K562 (cell line): ENCODE results near the gene PRRC2C.

Experiments
- EP300 ChIP-seq: IDR thresholded peaks from 2 replicates; pipeline ENCODE4 v1.6.1; 2012; ENCODE audit warnings: low read length, improper control_type of control experiment
- HDAC6 ChIP-seq: IDR thresholded peaks from 2 replicates; pipeline ENCODE4 v1.6.1; 2012; ENCODE audit warnings: low read depth, mild to moderate bottlenecking, control low read depth, inconsistent platforms, low read length, moderate library complexity
- MXI1 ChIP-seq: IDR thresholded peaks from 2 replicates; pipeline ENCODE4 v1.6.1; 2011; ENCODE audit warnings: low read depth, mild to moderate bottlenecking, improper control_type of control experiment, low read length
- NR3C1 ChIP-seq: sonication (generic); formaldehyde crosslinking; IDR thresholded peaks from 2 replicates; pipeline ENCODE4 v1.8.1; 2022; ENCODE audit warnings: missing genetic modification reagents
- PHF20 ChIP-seq: fragments of 450-650 bp; IDR thresholded peaks from 2 replicates; pipeline ENCODE4 v1.6.1; 2018; ENCODE audit not compliant: partially characterized antibody
- REST ChIP-seq, 2 experiments: fragments of 450-650 bp; formaldehyde crosslinking in 1 of 2; IDR thresholded peaks; 2 replicates each; pipeline versions ENCODE4 v1.4.0 to v1.6.1; 2014 to 2020; ENCODE audit warnings: mild to moderate bottlenecking in 2 of 2, borderline replicate concordance in 1 of 2, low read depth in 1 of 2
- TAF1 ChIP-seq: IDR thresholded peaks from 2 replicates; pipeline ENCODE4 v1.6.1; 2011; ENCODE audit warnings: mild to moderate bottlenecking, low read length, moderate library complexity; ENCODE audit not compliant: insufficient read depth, control insufficient read depth, severe bottlenecking; ENCODE audit errors: extremely low read depth
- TF ChIP-seq, protein P1 (sequence below), 3 experiments: IDR thresholded peaks in 2 of 3; conservative IDR thresholded peaks in 1 of 3; 2 replicates each; pipeline ENCODE4 v1.5.1; 2011 to 2012; ENCODE audit warnings: low read length in 3 of 3, mild to moderate bottlenecking in 3 of 3, control low read depth in 2 of 3, improper control_type of control experiment in 1 of 3, inconsistent platforms in 1 of 3, low read depth in 1 of 3, mixed read lengths in 1 of 3, moderate library complexity in 1 of 3; ENCODE audit not compliant: insufficient read depth in 2 of 3

DNA sequence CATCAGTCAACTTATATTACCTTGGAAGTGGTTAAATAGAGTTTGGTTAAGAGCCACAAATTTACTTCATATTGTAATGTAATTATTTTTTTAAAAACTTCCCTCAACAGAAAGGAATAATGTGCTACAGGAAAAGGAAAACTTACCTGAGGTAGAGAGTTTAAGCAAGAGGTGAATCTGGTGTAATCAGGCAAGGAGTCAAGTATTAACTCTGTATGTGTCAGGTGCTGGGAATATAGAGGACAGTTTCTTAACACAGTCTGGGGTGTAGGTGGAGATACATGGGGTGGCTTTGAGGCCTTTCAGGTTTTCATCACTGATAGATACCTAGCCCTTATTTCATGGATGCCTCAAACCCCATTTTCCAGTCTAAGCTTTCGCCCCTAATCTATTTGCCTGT, 110.8 kb downstream of the PRRC2C start:
- no peak for TF ChIP-seq REST (IDR thresholded peaks at IDR 0.05; ENCODE audit: borderline replicate concordance)
- TF ChIP-seq REST (CRISPR knock-in tag; IDR thresholded peaks at IDR 0.05; ENCODE audit: low read depth) = no peak
- TF ChIP-seq PHF20 = no peak
- TF ChIP-seq EP300 = no peak
- TF ChIP-seq, protein P1, sequence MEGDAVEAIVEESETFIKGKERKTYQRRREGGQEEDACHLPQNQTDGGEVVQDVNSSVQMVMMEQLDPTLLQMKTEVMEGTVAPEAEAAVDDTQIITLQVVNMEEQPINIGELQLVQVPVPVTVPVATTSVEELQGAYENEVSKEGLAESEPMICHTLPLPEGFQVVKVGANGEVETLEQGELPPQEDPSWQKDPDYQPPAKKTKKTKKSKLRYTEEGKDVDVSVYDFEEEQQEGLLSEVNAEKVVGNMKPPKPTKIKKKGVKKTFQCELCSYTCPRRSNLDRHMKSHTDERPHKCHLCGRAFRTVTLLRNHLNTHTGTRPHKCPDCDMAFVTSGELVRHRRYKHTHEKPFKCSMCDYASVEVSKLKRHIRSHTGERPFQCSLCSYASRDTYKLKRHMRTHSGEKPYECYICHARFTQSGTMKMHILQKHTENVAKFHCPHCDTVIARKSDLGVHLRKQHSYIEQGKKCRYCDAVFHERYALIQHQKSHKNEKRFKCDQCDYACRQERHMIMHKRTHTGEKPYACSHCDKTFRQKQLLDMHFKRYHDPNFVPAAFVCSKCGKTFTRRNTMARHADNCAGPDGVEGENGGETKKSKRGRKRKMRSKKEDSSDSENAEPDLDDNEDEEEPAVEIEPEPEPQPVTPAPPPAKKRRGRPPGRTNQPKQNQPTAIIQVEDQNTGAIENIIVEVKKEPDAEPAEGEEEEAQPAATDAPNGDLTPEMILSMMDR (IDR thresholded peaks at IDR 0.05 in 2 of 3, conservative IDR thresholded peaks at IDR 0.05 in 1 of 3; ENCODE audit: insufficient read depth in 2 of 3, low read depth in 1 of 3, low read length in 3 of 3) = no peak
- no peak for TF ChIP-seq MXI1
- TF ChIP-seq HDAC6 = no peak
- TF ChIP-seq NR3C1 (CRISPR knock-in tag) = no peak
- TF ChIP-seq TAF1 = no peak
